HG03097 (cell line): ENCODE data around the gene YY2.
"Not testable (repeated sequence)": the region's sequence is repeated elsewhere in the genome, so short reads cannot be mapped to it uniquely, and the experiment has no call there.

Experiments used
- ATAC-seq: cut with Tn5 transposase; IDR thresholded peaks from one replicate; pipeline ENCODE4 v1.9.1; 2021; ENCODE audit not compliant: unreplicated experiment, low FRiP score

Gene YY2

DNA sequence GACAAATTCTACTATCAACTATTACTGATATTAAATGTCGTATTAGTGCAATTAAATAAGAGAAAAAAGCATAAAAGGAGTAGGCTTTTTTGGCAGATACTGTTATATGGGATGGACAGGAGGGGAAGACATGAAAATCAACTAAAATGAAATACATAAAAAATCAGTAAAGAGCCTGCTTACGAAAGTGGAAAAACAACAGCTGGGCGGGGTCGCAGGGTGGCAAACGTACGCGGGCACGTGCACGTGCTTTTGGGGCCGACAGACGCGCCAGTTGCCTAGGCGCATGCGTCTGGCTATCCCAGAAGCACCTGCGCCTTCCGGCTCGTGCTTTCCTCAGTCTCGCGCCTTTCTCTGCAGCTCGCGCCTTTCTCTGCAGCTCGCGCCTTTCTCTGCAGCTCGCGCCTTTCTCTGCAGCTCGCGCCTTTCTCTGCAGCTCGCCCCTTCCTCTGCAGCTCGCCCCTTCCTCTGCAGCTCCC, at the start of gene YY2:
Gene YY2 (plus strand): TSS at position 51 of the 479 bp plus-strand sequence. CDS start 498 bp downstream, outside the sequence.
- no peak for ATAC-seq

DNA sequence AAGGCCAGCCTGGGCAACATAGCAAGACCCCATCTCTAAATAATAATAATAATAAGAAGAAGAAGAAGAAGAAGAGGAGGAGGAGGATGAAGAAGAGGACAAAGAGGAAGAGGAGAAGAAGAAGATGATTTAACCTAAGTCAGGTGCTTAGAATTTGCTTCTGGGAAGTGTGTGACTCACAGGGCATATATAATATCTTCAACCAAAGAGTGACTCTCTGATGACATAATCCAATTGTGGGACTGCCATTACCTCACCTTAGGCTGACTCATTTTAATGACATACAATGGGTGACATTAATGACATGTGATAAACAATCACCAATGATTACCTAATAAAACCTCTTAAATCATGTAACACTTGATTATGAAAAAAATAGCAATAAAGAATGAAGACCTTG, 49.1 kb upstream of the YY2 start:
- ATAC-seq, result no peak

DNA sequence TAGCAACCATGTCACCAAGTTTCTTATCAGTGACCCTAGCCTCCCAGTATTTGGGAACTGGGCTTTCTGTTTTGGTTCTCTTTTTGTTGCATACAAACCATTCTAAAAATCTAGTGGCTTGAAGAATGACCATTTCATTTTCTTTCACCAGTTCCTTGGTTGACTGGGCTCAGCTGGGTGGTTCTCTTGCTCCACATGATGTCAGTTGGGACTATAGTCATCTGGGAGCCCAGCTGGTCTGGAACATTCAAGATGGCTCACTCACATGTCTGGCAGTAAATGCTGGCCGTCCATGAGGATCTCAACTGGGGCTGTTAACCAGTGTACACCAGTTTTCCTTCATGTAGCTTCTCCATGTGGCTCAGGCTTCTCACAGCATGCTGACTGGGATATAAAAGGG, 44.0 kb upstream of the YY2 start:
- ATAC-seq, result no peak

DNA sequence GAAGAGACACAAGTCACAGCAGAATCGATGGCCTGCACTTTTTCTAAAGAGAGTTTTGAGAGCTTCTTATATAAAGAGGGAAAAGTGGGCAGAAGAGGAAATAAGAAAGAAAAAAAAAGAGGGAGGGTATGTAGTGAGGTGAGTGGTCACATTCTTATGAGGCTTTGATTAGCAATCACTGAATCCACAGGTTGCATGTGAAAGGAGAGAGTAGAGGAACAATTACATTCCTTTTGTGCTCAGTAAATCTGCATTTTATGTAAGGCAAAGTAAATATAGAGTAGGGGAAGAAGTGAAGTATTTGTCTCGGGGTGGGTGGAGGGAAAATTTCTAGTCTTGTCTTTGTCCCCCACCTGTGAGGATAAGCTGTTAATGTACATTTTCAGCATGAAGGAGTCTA, 43.2 kb upstream of the YY2 start:
- no peak for ATAC-seq

DNA sequence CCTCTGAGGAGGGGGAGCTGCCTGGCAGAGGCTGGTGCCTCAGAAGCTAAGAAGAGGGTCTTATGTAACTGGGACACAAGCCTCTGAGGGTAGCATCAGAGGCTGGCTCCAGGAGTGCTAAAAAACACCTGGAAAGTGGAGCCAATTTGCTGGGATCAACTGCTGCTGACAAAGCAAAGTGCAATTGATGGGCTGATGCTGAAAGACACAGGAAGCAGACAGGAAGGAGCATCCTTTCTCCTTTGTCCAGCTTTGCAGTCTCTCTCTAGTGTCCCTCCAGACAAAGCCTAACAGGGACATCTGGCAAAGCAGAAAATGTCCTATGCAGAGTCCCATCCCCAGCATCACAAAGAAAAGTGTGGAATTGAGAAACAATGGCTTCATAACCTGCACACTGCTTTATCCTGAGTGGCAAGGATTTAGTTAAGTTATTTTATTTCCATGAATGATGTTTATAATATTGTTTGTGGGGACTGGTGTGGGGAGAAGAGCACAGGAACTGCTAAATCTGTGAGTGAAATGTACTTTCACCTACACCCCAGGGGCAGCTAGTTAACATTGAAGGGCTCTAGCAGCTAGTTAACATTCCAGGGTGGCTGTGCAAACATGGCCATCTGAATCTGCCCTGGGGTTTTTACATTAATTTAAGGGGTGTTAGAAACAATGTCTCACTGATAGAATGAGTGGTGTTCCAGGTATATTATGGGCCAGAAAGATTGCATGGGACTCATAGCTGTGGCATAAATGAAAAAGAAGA, 42.0 kb upstream of the YY2 start:
- no peak for ATAC-seq

DNA sequence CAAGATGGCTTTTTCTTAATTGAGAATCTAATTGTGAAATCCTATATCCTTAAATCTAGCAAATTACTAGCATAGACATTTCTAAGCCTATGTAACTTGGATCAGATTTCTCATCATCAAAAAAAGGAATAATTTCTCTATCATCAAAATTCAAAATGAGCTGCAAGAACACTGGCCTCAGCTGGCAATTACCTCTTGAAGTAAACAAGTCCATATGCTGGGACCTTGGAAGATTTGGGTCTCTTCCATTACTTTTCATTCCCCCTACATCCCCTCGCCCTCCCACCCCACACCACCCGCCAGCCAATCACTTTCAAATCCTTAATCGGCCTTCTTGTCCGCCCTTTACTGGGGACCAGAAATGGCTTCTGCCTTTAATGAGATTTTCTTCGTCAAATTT, 39.7 kb upstream of the YY2 start:
- ATAC-seq, result no peak

DNA sequence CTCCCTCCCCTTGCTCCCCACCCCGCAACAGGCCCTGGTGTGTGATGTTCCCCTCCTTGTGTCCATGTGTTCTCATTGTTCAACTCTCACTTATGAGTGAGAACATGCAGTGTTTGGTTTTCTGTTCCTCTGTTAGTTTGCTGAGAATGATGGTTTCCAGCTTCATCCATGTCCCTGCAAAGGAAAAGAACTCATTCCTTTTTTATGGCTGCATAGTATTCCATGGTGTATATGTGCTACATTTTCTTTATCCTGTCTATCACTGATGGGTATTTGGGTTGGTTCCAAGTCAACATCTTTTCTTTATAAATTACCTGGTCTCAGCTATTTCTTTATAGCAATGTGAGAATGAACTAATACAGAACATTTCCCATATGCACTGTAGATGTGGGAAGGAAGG, 35.6 kb upstream of the YY2 start:
- not testable (repeated sequence) for ATAC-seq

DNA sequence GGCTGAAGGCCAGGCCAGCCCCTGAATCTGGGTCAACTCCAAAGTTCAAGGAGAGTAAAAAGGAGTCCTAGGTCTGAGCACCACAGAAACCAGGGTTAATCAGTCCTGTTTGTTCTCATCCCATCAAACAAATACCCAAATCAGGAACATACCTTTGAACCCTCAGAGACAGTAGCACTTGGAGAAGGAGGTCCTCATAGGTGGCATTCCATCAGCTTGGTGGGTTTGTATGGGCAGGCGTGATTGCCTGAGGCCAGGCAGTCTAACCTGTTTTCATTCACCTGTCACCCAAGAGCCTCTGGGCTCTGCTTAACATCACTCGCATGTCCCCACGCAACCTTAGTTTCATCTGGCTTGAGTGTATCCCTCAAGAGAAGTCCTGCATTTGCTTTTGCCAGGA, 33.9 kb upstream of the YY2 start:
- no peak for ATAC-seq

DNA sequence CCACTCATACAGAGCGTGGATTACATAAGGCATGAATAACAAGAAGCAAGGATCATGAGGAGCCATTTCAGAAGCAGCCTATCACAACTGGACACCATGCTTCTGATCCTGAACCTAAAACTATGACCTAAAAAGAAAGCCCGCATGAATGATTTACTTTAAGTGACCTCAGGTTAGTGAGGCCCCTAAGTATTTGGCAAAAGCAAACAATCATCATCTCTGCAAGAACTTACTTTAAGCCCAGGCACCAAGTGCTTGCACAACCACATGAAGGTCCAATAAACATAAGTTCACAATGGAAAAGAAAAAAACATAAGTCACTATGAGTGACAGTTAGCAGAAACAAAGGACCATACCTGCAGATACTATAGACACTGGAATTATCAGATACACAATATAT, 24.3 kb upstream of the YY2 start:
- ATAC-seq, result no peak

DNA sequence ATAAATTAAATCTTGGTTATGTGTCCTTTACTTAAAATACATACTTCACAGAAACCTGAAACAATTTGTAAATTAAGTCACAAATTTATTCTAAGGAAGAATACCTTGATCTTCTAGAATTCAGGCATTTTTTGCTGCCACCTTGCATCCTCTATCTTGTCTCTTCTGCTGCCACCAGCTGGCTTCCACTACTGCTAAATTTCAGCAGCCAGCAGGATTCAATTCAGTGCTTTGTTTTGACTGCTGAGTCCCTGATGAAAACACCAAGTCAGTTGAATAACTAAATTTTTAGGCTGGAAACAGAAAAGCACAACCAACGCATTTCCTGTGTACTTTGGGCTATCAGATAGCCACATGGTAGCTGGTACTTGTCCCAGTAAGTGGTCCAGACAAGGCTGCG, 18.7 kb upstream of the YY2 start:
- ATAC-seq, result no peak

DNA sequence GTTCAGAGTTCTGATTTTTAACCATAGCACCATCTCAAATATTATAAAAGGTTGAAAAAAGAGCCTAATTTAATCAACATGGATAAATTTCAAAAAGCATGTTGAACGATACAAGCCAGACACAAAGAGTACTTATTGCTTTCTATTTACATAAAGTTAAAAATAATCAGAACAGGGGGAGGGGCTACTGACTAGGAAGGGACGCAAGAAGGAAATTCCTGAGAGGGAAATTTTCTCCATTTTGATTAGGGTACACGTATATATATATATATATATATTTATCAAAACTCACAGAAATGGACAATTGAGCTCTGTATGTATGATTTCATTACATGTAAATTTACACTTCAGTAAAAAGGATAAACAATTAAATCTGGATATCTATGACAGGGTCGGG, 16.9 kb upstream of the YY2 start:
- ATAC-seq, result no peak

DNA sequence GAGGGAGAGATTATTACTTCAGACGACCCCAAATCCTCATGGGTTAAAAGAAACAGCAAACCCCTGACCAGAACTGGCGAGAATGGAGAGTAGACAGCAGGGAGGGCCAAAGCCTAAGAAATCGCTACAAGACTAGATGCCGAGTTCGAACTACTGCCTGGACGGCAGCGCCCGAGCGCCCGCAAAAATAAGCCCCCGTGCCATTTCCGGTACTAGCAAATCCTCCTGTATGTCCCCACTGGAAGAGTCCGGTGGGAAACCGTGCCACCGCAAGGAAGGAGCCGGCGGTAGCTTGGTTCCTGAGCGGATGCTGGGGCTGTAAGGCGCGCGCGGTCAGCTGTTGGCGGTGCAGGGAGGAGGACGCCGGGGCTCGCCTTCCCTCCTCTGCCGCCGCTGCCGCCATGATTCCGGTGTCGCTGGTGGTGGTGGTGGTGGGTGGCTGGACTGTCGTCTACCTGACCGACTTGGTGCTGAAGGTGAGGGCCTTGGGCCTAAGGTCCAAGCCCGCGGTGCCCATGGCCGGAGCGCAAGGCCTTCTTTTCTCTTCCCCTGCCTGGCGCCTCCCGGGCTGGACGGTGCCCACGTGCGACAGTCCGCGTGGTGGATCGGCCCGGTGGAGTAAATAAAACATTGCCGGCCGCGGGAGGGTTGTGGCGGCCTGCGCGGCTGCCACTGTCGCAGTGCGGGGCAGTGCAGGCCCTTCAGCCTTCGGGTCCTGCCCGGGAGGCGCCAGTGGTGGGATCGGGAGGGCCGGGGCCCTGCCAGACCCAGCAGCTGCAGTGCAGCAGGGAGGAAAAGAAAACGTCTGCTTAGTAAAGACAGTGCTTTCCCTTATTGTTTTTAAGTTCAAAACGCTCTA, 16.2 kb upstream of the YY2 start, which contains the start of gene MBTPS2:
Gene MBTPS2 (plus strand): TSS at position 284 of the 859 bp plus-strand sequence. CDS start 118 bp downstream, at position 402.
- ATAC-seq, result peak; percentile 82

DNA sequence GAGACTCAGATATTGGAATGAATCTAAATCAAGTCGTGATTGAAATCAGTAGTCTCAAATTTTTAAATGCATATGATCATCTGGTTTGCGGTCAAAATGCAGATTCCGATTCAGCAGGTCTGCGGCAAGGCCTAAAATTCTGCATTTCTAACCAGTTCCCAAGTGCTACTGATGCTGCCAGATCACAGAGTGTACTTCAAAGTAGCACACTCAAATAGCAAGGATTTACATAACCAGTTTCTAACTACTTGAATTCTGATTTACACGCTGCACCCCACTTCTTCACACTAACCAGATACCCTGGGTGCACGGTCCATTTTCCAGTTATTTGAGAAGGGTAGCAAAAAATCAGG, 15.6 kb upstream of the YY2 start:
- ATAC-seq, result no peak

DNA sequence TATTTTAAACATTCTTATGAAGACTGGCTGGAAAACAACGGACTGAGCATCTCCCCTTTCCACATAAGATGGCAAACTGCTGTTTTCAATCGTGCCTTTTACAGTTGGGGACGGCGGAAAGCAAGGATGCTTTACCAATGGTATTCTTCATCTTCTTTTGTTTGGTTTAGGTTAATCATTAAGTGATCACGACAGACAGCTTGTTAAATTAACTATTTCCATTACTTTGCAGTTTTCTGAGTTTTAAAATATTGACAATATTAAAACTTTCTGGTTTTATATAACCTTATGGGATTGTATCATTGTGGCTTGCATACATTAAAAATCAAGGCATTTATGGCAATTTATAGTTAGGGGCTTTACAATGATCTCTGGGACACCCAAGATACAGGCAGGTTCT, 12.6 kb upstream of the YY2 start:
- no peak for ATAC-seq

DNA sequence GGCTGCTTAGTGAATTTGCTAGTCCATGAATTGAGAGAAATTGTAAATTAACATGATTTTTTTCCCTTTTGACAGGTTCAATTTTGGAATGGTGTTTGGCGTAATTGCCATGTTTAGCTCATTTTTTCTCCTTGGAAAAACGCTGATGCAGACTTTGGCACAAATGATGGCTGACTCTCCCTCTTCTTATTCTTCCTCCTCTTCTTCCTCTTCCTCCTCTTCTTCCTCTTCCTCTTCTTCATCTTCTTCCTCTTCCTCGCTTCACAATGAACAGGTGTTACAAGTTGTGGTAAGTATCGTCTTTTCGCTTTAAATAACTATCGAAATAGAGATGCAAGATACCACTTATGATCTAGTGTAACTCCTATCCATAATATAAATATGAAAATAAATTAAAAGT, 10.7 kb upstream of the YY2 start:
- ATAC-seq, result no peak

DNA sequence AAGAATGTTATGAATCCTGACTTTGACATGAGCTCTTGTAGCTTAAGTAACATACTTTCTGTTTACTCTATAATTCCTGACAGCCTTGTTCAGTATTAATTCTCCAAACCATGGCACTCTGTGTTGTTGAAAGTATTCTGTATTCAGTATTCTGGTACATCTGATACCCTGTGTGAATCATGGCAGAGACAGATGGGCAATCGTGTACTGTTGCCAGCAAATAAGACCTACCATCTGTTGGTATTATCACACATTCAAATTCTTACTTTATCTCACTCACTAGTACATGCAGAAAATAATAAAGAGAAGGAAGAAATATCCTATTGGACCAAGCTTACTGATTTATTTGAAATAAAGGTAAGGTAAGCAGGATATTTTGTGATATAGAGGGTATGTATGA, 8.4 kb upstream of the YY2 start:
- no peak for ATAC-seq

DNA sequence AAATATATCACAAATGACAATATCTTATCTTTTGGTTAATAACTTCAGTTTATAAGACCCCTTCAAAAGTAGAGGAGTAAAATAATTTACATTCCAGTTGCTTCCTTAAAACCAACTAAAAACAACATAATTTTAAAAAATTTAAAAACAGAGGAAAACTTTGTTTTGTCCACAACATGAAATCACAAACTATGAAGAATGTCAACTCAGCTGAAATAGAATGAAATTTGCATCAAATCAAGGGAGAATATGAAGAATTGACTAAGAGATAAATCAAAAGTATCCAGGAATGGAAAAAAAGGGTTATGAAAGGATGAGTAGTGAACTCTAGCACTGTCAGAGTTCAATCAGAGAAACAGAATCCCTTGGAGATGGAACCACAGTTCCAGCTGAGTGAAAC, 2.2 kb upstream of the YY2 start:
- no peak for ATAC-seq

DNA sequence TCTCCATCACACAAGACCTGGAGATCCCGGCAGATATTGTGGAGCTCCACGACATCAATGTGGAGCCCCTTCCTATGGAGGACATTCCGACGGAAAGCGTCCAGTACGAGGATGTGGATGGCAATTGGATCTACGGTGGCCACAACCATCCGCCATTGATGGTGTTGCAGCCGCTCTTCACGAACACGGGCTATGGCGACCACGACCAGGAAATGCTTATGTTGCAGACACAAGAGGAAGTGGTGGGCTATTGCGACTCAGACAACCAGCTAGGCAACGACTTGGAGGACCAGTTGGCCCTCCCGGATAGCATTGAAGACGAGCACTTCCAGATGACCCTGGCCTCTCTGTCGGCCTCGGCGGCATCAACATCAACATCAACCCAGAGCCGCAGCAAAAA, 717 bp downstream of the YY2 start:
- no peak for ATAC-seq

DNA sequence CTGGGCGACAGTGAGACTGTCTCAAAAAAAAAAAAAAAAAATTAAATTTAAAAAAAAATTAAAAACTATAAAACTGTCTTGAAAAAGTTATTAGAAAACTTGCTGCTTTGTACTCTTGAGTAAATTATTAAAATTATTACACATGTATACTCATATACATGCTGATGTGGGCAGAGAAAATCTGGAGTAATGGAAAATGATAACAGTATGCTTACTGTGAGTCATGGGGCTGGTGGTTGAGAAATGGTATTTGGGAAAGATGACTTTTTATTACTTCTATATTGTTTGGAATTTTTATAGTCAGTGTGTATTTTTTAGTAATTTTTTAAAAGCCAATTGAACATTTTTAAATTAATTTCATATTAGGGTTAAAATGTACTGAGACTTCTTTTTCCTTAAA, 7.5 kb downstream of the YY2 start:
- no peak for ATAC-seq

DNA sequence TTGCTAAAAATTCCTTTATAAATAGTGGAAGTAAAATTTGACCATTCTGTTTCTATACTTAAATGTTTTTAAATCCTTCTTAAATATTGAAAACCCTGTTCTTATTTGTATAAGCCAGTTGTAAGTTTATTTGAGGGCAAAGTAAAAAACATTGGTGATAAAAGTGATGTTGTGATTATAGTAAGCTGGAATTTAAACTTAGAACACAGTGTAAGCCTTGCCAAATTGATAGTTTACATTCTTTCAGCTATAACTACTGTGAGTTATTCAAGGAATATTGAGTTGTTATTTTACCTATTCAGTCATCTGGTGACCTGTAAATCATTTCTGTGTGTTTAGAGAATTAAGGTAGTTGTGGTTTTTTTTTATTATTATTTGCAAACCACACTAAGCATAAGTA, 9.6 kb downstream of the YY2 start:
- no peak for ATAC-seq

DNA sequence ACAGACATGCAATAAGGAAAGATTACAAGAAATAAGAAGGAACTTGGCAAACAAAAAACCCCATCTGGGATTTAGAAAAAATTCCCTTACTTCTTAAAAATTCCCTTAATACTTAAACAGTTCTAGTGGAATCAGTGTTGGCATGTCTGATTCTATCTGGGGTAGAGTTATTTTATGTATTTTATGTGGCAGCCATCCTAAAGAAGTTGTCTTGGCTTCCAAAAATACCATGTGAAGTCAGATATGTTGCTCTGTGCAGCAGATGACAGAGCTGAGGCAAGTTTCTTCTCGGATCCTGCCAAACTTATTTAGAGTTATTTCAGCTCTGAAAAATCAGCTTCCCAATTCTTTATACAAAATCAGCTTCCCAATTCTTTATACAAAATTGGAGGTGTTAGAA, 14.7 kb downstream of the YY2 start:
- ATAC-seq, result no peak
